ENCODE measurements around the gene POLR2E.

- TF ChIP-seq MAFK (conservative IDR thresholded peaks at IDR 0.05 in 1 of 2, IDR thresholded peaks at IDR 0.05 in 1 of 2; ENCODE audit: low read length in 2 of 2) (no peak), BCL3 (CRISPR knock-in tag; IDR thresholded peaks at IDR 0.05) (no peak), TCF12 (IDR thresholded peaks at IDR 0.05) (no peak), TCF12 (CRISPR knock-in tag; IDR thresholded peaks at IDR 0.05) (no peak), FOXK2 (IDR thresholded peaks at IDR 0.05) (no peak), HNRNPL (IDR thresholded peaks at IDR 0.05; ENCODE audit: low read depth, low read length) (no peak), MAX (IDR thresholded peaks at IDR 0.05) (no peak), NFRKB (IDR thresholded peaks at IDR 0.05) (no peak), ESRRA (CRISPR knock-in tag; IDR thresholded peaks at IDR 0.05; ENCODE audit: low read depth) (no peak), CTCF (CRISPR knock-in tag; IDR thresholded peaks at IDR 0.05) (no peak), POLR2AphosphoS5 (IDR thresholded peaks at IDR 0.05; ENCODE audit: low read depth, low read length) (no peak)
These were observed 34.4 kb upstream of the POLR2E start for GRCh38 chr19:1129535-1129934.
